MM.1S (cell line): Measurements from ENCODE around the gene CYSRT1.

Source experiments
- CTCF ChIP-seq: fragments of 300-600 bp; sonication (generic); IDR thresholded peaks from 2 replicates; pipeline ENCODE4 v1.5.1; 2016; ENCODE audit warnings: antibody characterized with exemption, low read length, mixed read lengths
- EZH2 ChIP-seq: fragments of 300-600 bp; sonication (generic); optimal IDR thresholded peaks from 2 replicates; pipeline ENCODE3; 2017; ENCODE audit warnings: low read depth, mild to moderate bottlenecking, antibody characterized with exemption, low read length, mixed read lengths

GRCh38 chr9:137222190-137223077, 2.5 kb upstream of the CYSRT1 start, which contains the start of gene RNF208:
- TF ChIP-seq CTCF (no peak), EZH2 (no peak)
